Measurements from ENCODE around the gene TNRC18.

The TNRC18 gene

DNA sequence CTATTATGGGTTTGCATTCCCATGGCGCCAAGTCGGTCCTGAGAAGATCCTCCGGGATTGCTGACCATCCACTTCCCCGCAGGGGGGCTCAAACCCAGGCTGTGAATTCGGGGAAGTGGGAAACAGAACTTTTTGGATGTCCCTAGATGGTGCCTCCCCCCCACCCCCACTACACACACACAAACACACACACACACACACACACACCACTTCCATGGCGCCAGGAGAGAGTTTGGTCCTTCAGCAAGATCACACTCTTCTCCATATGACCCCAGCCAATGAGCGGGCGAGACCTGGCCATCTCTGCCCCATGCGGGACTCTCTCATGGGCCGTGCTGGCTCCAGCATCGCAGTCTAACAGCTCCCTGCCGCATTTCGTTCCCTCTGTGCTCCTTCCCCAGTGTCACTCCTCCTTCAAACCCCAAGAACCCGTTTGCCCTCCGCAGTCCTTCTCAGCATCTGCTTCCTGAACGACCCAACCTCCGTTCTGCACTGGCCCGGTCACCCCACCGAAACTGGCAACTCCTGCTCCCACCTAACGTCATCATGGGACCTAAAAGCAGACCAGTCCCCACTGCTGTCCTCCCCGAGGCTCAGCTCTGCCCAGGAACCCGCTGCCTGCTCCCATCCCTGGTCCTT is 32.1 kb upstream of the TNRC18 start:
- H3K27me3 ChIP-seq (ENCODE audit: low read length): no peaks in the 10 kb centered on the region
- H3F3A ChIP-seq (ENCODE audit: insufficient read depth): no peaks in the 10 kb centered on the region
- H3K4me3 ChIP-seq (ENCODE audit: insufficient read depth, low read length, poor library complexity, severe bottlenecking): no peak overlapping the region
- H2AFZ ChIP-seq (ENCODE audit: low read depth, low read length, severe bottlenecking): no peak overlapping the region
- no peaks in the 10 kb centered on the region for H3K79me2 ChIP-seq (ENCODE audit: insufficient read depth, low read length)
- H3K9me2 ChIP-seq (replicated peaks; ENCODE audit: insufficient read depth, low read length): no peaks in the 10 kb centered on the region
- TF ChIP-seq EZH2phosphoT487 (conservative IDR thresholded peaks at IDR 0.05; ENCODE audit: low read length): no peak
- TF ChIP-seq, protein P1, sequence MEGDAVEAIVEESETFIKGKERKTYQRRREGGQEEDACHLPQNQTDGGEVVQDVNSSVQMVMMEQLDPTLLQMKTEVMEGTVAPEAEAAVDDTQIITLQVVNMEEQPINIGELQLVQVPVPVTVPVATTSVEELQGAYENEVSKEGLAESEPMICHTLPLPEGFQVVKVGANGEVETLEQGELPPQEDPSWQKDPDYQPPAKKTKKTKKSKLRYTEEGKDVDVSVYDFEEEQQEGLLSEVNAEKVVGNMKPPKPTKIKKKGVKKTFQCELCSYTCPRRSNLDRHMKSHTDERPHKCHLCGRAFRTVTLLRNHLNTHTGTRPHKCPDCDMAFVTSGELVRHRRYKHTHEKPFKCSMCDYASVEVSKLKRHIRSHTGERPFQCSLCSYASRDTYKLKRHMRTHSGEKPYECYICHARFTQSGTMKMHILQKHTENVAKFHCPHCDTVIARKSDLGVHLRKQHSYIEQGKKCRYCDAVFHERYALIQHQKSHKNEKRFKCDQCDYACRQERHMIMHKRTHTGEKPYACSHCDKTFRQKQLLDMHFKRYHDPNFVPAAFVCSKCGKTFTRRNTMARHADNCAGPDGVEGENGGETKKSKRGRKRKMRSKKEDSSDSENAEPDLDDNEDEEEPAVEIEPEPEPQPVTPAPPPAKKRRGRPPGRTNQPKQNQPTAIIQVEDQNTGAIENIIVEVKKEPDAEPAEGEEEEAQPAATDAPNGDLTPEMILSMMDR (IDR thresholded peaks at IDR 0.05; ENCODE audit: insufficient read depth, low read length, poor library complexity, severe bottlenecking): no peak
- no peak overlapping the region for H3K4me2 ChIP-seq (ENCODE audit: low read depth, low read length, poor library complexity, severe bottlenecking)
- H3K27ac ChIP-seq (ENCODE audit: low read depth, low read length): no peak overlapping the region
- H3K36me3 ChIP-seq (ENCODE audit: low read length): no peaks in the 10 kb centered on the region
- no peaks in the 10 kb centered on the region for H3K9me3 ChIP-seq (ENCODE audit: insufficient read depth, low read length)
- H4K20me1 ChIP-seq (ENCODE audit: low read depth, low read length): no peaks in the 10 kb centered on the region
- H3K9ac ChIP-seq (ENCODE audit: low read length): no peak overlapping the region

DNA sequence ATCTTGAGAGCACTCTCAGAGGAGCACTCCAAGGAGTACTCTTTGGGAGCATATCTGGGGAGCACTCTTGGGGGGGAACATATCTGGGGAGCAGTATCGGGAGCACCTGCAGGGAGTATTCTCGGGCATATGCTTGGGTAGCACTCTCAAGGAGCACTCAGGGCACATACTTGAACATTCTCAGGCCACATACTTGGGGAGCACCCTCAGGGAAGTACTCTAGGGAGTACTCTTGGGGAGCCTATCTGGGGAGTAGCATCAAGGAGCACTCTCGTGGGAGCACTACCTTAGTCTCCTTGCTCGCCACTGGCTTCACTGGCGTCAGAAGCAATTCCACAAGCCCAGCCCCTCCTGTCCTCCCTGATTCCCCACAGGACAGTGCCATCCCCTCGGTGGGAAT is 31.5 kb upstream of the TNRC18 start:
- H3K9me3 ChIP-seq (ENCODE audit: insufficient read depth, low read length): no peaks in the 10 kb centered on the region

DNA sequence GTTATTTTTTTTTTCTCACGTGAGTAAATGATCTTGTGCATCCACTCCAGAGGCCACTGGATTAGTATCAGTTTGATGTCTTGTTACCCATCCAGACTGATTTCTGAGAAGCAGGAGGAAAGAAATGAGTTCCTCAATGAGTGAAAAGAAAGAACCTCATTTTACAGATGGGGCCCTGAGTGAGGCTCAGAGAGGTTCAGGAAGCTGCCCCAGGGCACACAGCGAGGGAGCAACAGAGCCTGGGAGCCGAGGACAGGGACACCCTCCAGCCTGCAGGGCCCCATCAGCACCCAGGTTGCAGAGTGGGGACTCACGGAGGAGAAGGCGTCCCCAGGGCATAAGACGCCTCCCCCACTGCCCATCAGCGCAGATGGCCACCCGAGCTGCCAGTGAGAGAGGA is 30.9 kb upstream of the TNRC18 start:
- TF ChIP-seq, protein P1 (IDR thresholded peaks at IDR 0.05; ENCODE audit: insufficient read depth, low read length, poor library complexity, severe bottlenecking): no peak
- no peak for TF ChIP-seq EZH2phosphoT487 (conservative IDR thresholded peaks at IDR 0.05; ENCODE audit: low read length)
- Histone ChIP-seq H3K9ac (ENCODE audit: low read length) (no peak overlapping the region), H3F3A (ENCODE audit: insufficient read depth) (no peaks in the 10 kb centered on the region), H3K27ac (ENCODE audit: low read depth, low read length) (no peak overlapping the region), H3K4me2 (ENCODE audit: low read depth, low read length, poor library complexity, severe bottlenecking) (no peak overlapping the region), H2AFZ (ENCODE audit: low read depth, low read length, severe bottlenecking) (no peak overlapping the region), H4K20me1 (ENCODE audit: low read depth, low read length) (no peaks in the 10 kb centered on the region), H3K4me3 (ENCODE audit: insufficient read depth, low read length, poor library complexity, severe bottlenecking) (no peak overlapping the region), H3K79me2 (ENCODE audit: insufficient read depth, low read length) (no peaks in the 10 kb centered on the region), H3K36me3 (ENCODE audit: low read length) (no peaks in the 10 kb centered on the region), H3K9me2 (replicated peaks; ENCODE audit: insufficient read depth, low read length) (no peaks in the 10 kb centered on the region), H3K27me3 (ENCODE audit: low read length) (no peaks in the 10 kb centered on the region), H3K9me3 (ENCODE audit: insufficient read depth, low read length) (no peaks in the 10 kb centered on the region)

More for the DNA sequence above, 31.5 kb upstream of the TNRC18 start:
- TF ChIP-seq EZH2phosphoT487 (conservative IDR thresholded peaks at IDR 0.05; ENCODE audit: low read length): no peak
- TF ChIP-seq, protein P1 (IDR thresholded peaks at IDR 0.05; ENCODE audit: insufficient read depth, low read length, poor library complexity, severe bottlenecking): no peak
- H3K27me3 ChIP-seq (ENCODE audit: low read length): no peaks in the 10 kb centered on the region
- no peaks in the 10 kb centered on the region for H3K79me2 ChIP-seq (ENCODE audit: insufficient read depth, low read length)
- no peak overlapping the region for H3K4me2 ChIP-seq (ENCODE audit: low read depth, low read length, poor library complexity, severe bottlenecking)
- no peaks in the 10 kb centered on the region for H4K20me1 ChIP-seq (ENCODE audit: low read depth, low read length)
- no peak overlapping the region for H3K27ac ChIP-seq (ENCODE audit: low read depth, low read length)
- H3K36me3 ChIP-seq (ENCODE audit: low read length): no peaks in the 10 kb centered on the region
- no peak overlapping the region for H2AFZ ChIP-seq (ENCODE audit: low read depth, low read length, severe bottlenecking)
- no peak overlapping the region for H3K4me3 ChIP-seq (ENCODE audit: insufficient read depth, low read length, poor library complexity, severe bottlenecking)
- no peaks in the 10 kb centered on the region for H3K9me2 ChIP-seq (replicated peaks; ENCODE audit: insufficient read depth, low read length)
- no peaks in the 10 kb centered on the region for H3F3A ChIP-seq (ENCODE audit: insufficient read depth)
- H3K9ac ChIP-seq (ENCODE audit: low read length): no peak overlapping the region

Measured in SU-DHL-6 (cell line).